NCI-H524 treated with DMSO at 0.1 percent for 48 hours (cell line): Measurements from ENCODE around the gene SETSIP.
"Not testable (repeated sequence)": the region's sequence is repeated elsewhere in the genome, so short reads cannot be mapped to it uniquely, and the experiment has no call there.

ENCODE experiments used
- DNase-seq: peaks from one replicate; lab custom pipeline; 2025; lab: John Stamatoyannopoulos, UW

SETSIP gene

DNA sequence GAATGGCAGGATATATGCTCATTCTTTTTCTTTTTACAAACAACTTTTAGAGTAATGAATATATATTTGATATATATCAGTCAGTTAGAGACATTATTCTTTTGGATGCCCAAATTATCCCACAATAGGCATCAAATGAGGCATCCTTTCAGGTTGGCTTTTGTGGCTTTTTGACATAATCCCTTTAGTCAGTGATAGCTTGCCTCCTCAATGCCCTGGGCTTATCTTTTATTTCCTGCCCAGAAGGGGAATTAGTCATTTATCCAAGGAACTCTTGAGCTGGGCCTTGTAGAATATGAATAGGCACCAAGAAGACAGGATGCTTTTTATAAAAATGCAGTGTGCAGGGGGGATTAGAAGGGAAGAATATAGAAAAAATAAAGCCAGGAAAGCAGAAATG lies 23.3 kb downstream of the SETSIP start:
- no peak for DNase-seq

DNA sequence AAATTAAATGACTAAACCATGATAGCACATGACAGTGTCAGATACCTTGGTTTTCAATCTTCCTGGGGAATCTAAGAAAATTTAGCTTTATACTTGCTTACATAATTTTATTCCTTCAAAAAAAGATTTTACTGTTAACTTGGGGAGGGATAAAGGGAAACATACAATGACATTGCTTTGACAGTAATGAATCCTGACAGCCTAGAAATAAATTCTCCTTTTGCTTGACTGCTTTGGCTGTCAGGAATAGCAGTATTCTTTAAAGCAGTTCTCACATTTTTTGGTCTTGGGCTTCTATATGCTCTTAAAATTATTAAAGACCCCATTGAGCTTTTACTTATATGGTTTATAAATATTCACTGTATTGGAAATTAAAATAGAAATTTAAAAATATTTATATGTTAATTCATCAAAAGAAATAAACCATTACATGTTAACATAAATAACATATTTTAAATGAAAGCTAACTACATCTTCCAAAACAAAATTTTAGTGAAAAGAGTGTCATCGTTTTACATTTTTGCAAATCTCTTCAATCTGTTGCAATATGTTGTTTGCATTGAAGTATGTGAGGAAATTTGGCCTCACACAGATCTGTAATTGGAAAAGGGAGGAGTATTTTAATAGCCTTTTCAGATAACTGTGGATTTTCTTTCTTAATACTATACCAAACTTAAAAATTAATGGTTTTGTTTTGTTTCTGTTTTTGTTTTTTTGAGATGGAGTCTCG lies 29.3 kb downstream of the SETSIP start:
- no peak for DNase-seq

DNA sequence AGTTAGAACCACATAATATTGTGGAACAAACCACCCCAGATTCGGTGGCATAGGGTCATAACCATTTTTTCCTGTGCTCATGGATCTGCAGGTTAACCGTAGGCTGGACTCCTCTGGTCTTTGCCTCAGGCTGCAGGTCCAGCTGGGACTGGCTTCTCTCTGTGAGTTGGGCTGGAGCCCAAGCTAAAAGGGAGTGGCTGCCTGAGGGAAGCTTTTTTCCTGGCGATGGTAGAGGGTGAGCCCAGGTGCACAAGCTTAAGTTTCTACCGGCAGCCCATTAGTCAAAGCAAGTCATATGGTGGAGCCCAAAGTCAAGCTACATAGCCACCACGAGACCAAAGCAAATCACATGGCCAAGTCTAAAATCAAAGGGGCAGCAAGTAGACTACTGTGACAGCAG lies 31.6 kb downstream of the SETSIP start:
- no peak for DNase-seq

DNA sequence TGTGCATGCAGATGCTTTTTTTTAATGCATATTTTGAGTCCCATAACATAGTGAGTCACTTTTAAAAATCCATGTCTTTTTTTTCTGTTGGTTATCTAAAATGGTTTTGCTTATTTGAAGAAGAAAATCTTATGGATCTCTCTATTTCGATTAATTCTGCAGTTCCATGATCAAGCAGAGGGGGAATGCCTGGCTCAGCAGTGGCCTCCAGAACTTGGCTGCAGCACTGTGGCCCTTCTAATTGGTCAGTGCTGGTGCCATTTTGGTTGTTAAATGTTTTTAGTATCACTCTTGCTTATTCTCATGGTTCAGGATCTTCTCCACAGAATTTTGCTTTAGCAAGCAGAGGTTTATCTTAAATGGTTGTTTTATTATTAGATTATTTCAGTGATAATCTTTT lies 34.2 kb downstream of the SETSIP start:
- no peak for DNase-seq

DNA sequence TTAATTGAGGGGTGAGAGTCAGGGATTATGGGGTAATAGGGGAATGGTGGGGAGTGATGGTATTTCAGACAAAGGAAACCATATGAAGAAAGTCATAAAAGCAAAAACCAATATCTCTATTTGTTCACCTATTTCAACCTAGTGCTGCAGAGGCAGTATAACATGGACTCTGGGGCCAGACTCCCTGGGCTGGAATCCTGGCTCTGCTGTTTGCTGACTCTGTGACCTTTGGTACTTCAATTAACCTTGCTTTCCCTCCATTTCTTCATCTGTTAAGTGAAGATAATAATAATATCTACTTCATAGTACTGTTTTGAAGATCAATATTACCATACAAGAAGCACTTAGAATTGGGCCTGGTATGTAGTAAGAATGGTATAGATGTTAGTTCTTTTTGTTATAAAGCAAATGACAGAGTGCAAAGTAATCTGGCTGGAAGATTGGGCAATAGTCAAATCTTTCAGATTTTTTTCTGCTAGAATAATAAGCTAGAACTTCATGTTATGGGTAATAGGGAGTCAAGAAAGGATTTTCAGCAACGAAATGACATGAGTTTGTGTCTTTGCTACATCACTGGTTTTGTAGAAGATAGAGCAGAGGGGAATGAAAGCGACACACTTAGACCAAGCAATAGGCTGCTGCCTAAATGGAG lies 36.4 kb downstream of the SETSIP start:
- DNase-seq = no peak

DNA sequence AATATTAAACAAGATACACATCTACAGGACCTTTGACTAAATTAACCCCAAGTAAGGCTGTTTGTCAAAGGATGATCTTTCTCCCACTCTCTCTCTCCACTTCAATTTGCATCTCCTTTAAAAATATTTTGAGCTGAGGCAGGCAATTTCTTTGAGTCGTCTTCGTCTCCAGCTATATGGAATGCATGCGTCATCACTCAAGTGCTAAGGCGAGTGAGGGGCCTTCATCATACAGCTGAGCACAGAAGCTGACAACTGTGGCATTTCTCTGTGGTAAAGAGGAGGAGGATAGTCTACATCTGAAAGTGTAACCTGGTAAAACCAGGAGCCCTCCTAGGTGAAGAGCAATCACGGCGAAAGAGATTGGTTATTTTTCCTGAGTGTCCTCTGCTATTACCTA lies 37.8 kb downstream of the SETSIP start:
- no peak for DNase-seq

DNA sequence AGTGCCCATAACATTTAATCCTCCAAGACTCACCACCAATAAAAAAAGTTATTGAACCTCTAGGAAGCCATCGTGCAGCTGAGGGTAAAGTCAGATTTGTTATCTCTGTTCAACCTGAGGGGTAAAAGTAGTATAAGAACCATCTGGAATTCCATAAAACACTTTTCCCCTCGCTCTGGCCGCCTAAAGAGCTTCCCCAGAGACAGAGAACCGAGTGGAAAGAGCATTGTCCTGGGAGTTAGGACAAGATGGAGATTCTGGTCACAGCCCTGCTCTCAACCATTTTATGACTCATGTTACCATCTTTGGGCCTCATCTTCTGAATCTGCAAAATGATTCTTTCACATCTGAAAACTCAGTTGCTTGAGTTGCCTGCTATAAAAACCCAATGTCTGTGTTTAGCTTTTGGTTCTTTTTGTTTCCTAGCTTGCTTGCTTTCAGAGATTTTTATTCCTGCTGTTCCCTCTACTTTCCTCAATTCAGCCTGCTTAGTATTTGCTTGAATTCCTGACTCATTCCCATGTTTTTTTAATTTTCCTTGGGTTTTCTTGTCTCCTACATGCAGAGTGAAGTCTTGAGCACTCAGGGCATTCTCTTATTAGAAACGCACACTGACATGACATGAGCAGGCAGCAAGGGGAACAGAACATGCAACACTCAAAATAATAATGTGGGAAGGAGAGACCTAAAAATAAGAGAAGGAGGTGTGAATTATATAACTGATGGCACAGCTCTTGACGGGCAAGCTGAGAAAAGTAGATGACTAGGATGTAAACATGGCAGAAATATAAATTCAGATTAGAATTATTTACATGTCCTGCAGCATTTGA lies 43.7 kb downstream of the SETSIP start:
- DNase-seq = no peak

DNA sequence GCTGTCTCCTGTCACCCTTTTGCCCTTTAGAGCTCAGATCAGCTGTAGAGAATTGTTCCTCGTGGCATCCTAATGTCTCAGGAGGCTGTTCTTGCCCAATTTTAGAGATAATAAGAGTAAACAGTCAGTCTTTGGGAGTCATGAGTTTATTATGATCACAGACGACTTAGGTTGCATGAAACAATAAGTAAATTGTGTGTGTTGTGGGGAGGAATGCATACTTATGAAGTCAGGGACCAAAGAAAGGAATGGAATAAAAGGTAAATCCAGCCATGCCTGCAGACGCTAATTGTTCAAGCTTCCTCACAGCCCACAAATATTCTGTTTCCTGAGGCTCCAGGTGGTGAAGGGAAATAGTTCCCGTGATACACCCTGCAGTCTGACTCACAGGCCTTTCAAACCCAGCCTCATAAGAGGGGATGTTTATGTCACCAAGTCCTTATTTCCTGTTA lies 44.5 kb downstream of the SETSIP start:
- no peak for DNase-seq

DNA sequence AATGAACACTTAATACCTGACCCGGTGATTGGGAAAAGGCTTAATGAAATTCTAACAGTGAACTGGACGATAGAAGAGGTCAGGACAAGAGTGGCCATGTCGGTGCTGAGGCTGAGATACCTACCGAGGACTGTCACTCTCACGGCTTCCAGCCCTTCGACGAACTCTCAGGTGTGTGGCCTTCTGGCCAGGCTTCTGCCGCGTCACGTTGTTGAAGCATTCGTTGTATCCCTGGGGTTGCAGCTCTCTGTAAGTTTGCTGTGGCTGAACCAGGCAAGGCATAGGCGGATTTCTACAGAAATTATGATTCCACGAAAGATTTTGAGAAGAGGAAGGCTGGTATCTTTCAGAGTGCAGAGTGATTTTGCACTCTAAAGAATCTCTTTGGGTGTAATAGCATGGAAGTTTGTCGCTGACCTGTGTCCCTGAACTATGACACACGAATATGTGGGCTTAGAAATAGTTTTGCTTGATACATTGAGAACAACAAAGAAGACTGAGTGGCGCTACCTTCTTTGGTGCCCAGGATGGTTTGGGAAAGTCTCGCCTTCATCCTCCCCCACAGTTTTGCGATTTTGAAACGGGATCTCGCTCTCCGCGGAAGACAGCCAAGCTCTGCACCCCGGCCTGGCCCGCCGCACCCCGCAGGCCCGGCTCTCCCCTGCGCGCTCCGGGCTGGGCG lies 45.8 kb downstream of the SETSIP start:
- no peak for DNase-seq

DNA sequence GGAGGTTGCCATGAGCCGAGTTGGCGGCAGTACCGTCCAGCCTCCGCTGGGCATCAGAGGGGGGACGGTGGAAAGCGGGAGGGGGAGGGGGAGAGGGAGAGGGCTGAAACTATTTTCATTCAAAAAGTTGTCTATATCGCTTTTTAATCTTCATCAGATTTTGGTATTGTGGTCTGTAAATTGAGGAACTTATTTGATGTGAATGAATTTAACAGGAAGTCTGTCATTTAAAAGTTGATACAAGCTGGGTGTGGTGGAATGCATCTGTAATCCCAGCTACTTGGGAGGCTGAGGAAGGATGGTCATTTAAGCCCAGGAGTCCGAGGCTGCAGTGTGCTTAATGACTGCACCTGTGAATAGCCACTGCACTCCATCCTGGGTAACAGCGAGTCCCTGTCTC lies 48.4 kb downstream of the SETSIP start:
- no peak for DNase-seq

DNA sequence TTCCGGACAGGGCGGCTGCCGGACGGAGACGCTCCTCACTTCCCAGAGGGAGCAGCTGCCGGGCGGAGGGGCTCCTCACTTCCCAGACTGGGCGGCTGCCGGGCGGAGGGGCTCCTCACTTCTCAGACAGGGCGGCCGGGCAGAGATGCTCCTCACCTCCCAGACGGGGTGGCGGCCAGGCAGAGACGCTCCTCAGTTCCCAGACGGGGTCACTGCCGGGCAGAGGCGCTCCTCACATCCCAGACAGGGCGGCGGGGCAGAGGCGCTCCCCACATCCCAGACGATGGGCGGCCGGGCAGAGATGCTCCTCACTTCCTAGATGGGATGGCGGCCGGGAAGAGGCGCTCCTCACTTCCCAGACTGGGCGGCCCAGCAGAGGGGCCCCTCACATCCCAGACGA lies 49.2 kb downstream of the SETSIP start:
- not testable (repeated sequence) for DNase-seq
